Glomerular visceral epithelial cell (primary cell): ENCODE data around the gene TYK2.
A peak's percentile ranks its signal among the peaks of the same experiment; 100 is the strongest.
"Not testable (repeated sequence)": the region's sequence is repeated elsewhere in the genome, so short reads cannot be mapped to it uniquely, and the experiment has no call there.

Experiments
- DNase-seq: peaks from one replicate; pipeline ENCODE4 v3.0.0-alpha.2; 2016; ENCODE audit errors: extremely low spot score

TYK2 gene

DNA sequence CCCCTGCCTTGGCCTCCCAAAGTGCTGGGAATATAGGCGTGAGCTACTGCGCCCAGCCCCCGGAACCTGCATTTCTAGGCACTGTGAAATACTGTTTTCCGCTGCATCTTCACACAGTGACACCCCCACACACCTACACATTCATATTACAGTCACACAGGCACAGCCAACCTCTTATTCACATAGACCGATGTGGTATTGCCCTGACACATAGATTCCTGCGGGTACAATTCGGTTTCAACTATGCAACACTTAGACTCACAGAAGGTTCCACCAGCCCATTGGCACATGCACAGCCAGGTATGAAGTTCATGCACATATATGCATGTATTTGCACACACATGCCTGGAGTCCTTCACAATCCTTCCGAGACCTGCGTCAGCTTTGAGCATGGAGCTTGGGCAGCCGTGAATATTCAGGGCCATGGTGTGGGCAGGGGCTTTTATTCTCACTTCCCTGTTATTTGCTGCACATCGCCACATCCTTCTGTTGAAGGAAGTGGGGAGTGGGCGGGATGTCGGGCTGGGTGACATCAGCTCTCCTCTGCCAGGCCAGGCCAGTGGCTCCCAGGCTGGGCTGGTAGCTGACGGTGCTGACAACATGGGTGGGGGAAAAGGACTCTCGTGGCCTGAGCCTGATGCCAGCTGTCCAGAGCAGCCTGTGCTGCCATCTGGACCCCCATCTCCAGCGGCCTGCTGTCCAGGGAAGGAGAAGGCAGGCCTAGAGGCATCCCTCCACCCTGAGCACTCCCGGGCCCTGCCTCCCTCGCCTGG lies 28.3 kb upstream of the TYK2 start:
- DNase-seq, result no peak

GRCh38 chr19:10407096-10407495 lies 26.7 kb upstream of the TYK2 start:
- no peak for DNase-seq

DNA sequence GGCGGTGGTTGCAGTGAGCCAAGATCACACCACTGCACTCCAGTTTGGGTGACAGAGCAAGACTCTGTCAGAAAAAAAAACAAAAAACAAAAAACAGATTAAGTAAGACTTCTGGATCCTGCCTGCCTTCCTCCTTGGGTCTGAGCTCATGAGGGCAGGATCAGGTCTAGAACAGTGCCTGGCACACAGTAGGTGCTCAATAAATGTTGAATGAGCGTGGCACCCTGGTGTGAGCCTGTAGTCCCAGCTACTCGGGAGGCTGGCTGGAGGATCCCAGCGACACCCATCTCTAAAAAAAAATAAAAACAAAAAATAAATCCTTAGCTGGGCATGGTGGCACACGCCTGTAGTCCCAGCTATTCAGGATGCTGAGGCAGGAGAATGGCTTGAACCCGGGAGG lies 25.8 kb upstream of the TYK2 start:
- no peak for DNase-seq

DNA sequence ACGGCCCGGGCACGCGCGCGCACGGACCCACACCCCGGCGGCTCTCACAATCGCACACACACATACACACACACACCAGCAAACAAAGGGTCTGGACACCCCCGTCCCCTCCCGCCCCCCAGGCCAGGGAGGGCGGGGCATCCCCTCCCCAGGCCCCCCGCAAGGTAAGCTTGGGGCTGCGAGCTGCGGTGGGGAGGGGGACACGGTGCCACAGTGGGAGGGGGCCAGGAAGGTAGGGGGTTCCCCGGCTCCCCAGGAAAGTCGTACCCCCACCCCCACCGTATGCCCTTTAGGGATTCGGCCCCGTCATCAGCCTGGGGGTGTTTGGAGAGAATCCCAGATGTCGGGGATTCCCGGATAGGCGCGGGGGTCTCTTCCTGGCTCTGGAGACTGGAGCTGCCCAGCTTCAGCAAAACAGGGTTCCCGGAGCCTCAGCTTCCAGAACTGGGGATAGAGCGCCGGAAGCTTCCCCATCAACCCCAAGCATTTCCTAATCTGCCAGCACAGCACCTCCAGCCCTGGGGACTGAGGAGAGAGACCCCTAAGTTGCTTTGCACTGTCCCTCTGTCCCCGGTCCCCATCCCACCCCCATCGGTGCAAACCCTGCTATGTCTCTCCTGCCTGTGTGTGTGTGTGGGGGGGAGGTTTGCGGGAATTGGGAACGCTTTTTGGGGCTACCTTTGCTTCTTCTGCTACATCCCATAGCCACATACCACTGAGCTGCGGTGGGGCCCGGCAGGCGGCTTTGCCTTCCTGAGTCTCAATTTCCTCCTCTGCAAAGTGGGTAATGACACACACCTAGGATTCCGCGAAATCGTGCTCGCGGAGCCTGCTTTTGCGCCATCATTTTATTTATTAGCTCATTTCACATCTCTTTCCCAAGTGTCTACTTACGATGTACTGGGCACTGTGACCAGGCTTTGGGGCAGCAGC lies 24.8 kb upstream of the TYK2 start:
- DNase-seq, result no peak

DNA sequence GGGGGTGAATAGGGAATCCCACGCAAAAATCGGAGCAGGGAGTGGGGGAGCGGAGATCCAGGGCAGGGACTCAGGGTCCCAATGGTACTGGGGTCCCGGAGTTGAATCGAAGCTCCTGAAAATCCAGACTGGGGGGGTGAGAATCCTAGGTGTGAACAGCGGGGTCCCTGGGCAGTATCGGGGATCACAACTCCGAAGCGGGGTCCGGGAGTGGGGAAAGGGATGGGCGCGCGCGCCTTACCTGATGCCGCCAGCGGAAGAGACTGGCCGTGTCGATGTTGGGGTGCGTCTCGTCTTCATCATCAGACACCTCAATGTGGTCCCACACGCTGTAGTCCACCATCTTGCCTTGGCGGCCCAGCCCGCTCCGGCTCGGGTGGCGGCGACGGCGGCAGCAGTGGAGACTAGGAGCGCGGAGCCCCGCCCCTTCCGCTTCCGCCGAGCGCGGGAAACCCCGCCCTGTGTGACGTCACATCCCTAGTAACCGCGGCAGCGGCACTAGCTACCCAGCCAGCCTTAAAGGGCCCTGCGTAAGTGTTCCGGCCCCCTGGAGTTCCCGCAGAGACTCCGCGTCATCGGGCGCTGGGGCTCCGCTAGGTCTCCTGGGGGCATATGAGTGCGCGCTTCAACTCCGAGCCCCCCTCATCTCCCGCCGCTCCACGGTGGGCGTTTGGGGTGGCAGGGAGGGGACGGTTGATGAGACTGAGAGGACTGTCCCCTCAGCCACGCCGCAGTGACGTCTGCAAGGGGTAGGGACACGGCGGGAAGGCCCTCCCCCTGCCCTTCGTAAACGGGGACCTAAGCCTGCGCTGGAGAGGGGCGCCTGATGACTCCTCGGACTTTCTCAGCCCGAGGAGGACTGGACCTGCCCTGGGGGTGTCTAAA lies 23.0 kb upstream of the TYK2 start, which contains the start of gene CDC37:
Gene CDC37, minus strand, starts transcription at position 406 of the 885 bp plus-strand sequence. Its CDS starts 63 bp downstream, at position 343.
- DNase-seq, result peak; percentile 96

- peak; percentile 54 for DNase-seq
Measured at GRCh38 chr19:10402441-10403038, 22.2 kb upstream of the TYK2 start.

DNA sequence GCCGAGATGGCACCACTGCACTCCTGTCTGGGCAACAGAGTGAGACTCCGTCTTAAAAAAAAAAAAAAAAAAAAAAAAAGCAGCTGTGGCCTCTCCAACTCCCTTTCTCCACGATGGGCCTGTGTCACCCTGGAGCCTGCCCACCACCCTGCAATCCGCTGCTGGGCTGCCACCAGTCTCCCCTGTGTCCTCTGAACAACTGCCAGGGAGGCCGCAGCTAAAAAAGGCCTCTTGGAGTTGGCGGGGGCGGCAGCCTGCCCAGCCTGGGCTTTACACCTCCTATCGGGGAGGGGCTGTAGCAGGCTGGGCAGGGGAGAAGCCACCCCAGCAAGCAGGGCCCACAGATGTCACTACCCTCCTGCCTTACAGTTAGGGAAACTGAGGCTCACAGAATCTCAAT lies 19.5 kb upstream of the TYK2 start:
- DNase-seq, result no peak

DNA sequence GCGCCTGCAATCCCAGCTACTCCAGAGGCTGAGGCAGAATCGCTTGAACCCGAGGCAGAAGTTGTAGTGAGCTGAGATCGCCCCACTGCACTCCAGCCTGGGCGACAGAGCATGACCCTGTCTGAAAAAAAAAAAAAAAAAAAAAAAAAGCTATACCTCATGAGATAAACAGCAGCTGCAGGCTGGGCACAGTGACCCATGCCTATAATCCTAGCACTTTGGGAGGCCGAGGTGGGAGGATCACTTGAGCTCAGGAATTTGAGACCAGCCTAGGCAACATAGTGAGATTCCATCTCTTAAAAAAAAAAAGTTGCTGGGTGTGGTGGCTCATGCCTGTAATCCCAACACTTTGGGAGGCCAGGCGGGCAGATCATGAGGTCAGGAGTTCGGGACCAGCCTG lies 19.0 kb upstream of the TYK2 start:
- not testable (repeated sequence) for DNase-seq

GRCh38 chr19:10398819-10399218 lies 18.4 kb upstream of the TYK2 start:
- no peak for DNase-seq

DNA sequence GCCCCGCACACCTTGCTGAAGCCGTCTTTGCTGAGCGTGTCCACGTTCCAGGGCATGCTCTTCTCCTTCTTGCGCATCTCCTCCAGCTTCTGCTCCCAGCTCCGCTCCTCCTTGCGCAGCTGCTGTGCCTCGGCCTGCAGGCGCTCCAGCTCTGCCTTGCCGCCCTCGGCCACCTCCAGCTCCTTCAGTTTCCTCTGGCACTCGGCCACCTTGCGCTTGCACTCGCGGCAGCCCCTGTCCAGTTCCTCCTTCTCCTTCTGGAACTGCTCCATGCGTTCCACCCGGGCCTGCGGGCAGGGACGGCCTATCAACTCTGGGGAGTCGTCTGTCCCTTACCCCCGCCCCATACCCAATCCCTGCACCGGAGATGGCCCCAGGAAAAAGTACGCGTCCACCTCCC lies 15.5 kb upstream of the TYK2 start:
- DNase-seq, result no peak

GRCh38 chr19:10395436-10395835 lies 15.1 kb upstream of the TYK2 start:
- DNase-seq, result no peak

GRCh38 chr19:10395003-10395402 lies 14.6 kb upstream of the TYK2 start:
- no peak for DNase-seq

DNA sequence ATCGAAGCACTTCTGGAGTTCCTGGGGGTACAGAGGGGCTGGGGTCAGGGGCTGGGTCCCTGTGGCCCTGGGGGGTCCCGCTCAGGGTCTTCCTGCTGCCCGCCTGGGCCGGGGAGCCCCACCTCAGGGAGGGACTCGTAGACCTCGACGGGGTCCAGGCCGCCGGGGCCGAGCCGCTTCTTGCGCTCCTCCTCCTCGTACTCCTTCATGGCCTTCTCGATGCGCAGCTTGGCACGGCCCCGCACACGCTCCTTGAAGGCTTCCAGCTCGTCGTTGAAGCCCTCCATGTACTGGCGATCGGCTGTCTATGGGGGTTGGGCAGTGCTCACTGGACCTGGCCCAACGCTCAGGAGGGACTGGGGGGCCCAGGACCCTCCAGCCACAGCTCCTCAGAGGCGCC lies 12.8 kb upstream of the TYK2 start:
- DNase-seq, result no peak

DNA sequence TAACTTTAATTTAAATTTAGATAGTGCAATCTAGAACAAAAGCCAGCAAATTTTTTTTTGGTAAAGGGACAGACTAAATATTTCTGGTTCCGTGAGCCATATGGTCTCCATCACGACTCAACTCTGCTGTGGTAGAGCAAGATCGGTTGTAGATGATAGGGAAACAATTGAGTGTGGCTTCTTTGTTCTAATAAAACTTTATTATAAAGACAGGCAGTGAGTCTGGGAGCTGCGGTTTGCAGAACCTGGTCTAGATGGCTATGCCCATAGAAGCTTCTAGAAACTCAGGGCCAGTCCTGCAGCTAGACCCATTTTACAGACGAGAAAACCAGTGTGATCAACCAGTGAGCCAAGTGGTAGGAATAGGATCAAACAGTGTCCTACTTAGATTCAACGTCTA lies 11.7 kb upstream of the TYK2 start:
- DNase-seq, result no peak

GRCh38 chr19:10390652-10391286 lies 10.4 kb upstream of the TYK2 start:
- peak; percentile 73 for DNase-seq

- DNase-seq, result no peak
Measured at GRCh38 chr19:10389863-10390262, 9.5 kb upstream of the TYK2 start.

DNA sequence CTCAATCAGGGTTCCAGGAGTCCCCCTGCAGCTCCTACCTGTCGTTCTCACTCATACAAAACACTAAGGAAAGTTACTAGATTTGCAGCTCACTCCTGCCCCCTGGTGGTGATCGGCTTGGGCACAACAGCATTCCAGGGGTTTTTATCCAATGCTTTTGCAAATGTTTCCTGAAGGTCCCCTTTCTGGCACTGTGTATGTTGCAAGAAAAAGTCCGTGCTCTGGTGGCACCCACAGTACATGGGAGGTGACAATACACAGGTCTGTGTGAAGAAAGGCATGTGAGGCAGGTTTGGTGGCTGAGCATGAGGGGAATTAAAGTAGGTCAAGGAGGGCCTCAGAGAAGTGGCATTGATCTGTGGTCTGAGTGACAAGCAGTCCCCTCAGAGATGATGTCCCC lies 8.6 kb upstream of the TYK2 start:
- DNase-seq, result peak; percentile 85

DNA sequence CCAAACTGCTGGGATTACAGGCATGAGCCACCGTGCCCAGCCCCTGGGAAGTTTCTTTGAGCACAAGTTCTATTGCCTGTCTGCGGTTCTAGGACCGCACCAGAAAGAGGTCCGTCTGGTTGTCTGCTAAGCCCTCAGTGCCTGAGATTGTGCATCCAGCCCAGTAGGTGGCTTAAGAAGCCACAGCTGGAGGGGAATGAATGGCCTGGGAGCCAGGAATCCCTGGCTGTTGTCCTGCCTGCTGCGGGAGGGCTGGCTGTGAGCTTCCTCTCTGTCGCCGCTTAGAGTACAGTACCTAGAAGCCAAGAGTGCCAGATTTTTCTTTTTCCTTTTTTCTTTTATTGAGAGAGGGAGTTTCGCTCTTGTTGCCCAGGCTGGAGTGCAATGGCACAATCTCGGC lies 4.2 kb upstream of the TYK2 start:
- no peak for DNase-seq

DNA sequence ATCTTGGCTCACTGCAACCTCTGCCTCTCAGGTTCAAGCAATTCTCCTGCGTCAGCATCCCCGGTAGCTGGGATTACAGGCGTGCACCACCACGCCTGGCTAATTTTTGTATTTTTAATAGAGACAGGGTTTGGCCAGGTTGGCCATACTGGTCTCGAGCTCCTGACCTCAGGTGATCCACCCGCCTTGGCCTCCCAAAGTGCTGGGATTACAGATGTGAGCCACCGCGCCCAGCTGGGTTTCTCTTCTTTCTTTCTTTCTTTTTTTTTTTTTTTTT lies 2.8 kb upstream of the TYK2 start:
- DNase-seq, result not testable (repeated sequence)

DNA sequence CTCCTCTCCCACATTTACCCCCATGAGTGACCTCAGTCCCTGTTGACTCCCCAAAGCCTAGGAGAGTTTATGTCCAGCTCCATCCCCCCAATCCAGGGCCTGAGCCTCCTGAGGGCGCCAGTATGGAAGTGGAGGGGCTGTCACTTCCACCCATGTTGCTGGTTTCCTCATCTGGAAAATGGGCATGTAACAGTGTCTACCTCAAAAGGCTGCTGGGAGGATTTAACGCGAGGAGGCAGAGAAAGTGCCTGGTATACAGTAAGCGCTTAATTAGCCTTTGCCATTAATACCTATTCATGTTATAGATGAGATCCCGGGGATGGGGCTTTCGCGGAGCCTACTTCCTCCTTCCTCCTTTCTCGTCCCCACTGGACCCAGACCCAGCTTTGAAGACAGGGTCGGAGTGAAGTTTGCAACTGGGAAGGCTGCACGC lies 476 bp downstream of the TYK2 start:
- DNase-seq, result no peak

- DNase-seq, result no peak
Measured at GRCh38 chr19:10378124-10378523, 2.2 kb downstream of the TYK2 start.
